ENCODE data around the gene PLCG1. TPM values are rescaled to one million over a fixed set of nuclear protein-coding genes. Genes with fewer than 3 reads are reported as not detected.

Gene PLCG1
- total RNA-seq, 4 donors from 2014 or later = 30.4 to 84.7 (median 47.8) TPM

DNA sequence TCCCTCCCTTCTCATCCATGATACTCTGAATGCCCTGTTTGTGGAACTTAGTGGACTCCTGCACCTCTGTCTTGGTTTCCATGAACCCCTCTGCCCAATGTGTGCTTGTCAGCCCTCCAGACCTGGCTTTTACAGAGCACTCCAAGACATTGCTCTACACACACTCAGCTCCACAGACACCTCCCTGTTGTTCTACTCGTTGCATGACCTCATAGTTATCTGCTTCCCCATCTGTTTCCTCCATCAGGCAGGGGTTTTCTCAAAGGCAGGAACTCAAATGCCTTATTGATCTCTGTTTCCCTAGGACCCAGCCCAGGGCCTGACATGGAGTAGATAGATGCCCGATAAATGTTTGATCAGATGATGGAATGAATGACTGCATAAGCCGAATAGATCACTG is 13.3 kb downstream of the PLCG1 start:
- Histone ChIP-seq H3K9me3 (no peaks in the 10 kb centered on the region), H3K36me3 (no peaks in the 10 kb centered on the region), H3K27ac (peak overlapping the region in 3 of 4 donors; percentile 6 to 51 (median 49)), H3K27me3 (no peaks in the 10 kb centered on the region), H3K4me3 (no peak overlapping the region), H3K4me1 (peaks cover 23 to 100% (median 84%) of the 10 kb centered on the region in 3 donors)
- TF ChIP-seq CTCF (IDR thresholded peaks at IDR 0.05) (no peak), POLR2A (IDR thresholded peaks at IDR 0.05) (no peak)
- no peak for DNase-seq
- intact Hi-C loops (cut with DNase I) = no loop called here
- WGBS, 2 donors = 49 to 63% methylated on average over 3 of the region's 3 CpGs

DNA sequence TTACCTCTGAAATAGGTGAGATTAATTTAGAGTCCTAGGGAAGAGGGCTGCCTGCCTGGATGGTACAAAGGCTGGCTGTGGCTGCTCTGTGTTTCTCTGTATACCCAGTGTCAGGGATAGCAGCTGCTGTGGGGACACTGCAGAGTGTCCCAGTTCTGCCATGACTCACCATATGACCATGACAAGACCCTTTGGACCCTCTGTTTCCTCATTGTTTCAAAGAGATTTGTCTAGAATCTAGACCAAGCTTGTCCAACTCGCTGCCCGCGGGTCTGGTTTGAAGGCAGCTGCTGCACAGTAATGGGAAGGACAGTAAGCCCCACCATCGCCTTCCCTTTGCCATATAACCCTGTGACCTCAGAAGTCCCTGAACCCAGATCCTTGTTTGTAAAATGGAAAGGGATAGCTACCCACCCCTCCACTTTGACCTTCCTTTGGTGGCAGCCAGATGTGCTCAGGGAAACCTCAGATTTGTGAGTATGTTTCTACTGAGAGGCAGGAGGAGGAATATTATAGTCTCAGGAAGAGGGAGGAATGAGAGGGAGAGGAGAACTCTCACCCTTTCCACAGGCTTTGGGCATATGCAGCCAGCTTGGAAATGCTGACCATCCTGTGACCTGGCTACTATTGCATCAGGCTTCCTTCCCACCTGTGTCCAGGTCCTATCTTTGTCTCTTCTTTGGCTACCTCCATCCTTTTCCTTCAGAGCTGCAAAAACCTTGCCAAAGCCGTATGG is 14.0 kb downstream of the PLCG1 start:
- Histone ChIP-seq H3K36me3 (no peaks in the 10 kb centered on the region), H3K4me1 (peaks cover 19 to 100% (median 83%) of the 10 kb centered on the region in 3 donors), H3K27ac (peak overlapping the region in 2 of 4 donors; percentile 49 to 51), H3K4me3 (no peak overlapping the region), H3K27me3 (no peaks in the 10 kb centered on the region), H3K9me3 (no peaks in the 10 kb centered on the region)
- intact Hi-C loops (cut with DNase I) = no loop called here
- TF ChIP-seq POLR2A (IDR thresholded peaks at IDR 0.05) (no peak), CTCF (IDR thresholded peaks at IDR 0.05) (no peak)
- 100% methylated on average over 2 of the region's 5 CpGs; no CpG with 5 or more reads in 1 of the 2 donors for WGBS, 2 donors
- DNase-seq = no peak

DNA sequence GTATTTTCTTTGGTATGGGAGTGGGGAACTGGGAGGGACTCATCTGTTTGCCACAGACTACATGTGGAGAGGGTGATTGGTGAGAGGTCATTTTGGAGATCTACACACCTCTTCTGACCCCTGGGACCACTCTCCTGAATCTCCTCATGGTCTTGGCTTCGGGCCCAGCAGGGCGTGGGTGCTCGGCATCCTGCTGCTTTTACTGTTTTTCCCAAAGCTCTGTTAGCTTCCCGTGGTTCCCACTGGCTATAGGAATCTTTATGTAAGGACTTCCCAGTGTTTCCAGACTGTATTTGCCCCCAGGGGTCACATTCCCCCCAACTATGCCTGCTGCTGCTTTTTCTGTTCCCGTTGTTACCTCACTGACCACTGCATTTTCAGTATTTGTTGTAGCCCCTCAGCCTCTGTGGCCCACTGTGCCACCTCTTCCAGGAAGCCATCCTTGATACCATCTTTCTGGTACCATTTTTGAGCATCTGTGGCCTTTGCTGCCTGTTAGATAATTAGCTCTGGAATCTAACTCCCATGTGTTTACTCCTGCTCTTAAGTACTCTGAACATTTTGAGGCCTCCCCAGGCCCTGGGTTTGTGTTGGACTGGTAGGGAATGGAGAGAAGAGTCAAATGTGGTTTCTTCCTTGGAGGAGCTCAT is 14.9 kb downstream of the PLCG1 start:
- no peaks in the 10 kb centered on the region for H3K36me3 ChIP-seq
- intact Hi-C loops (cut with DNase I) = no loop called here
- WGBS, 2 donors = 53 to 64% methylated on average over 5 of the region's 5 CpGs
- peak overlapping the region in 3 of 4 donors; percentile 18 to 51 (median 48) for H3K27ac ChIP-seq
- TF ChIP-seq POLR2A (IDR thresholded peaks at IDR 0.05) (no peak), CTCF (IDR thresholded peaks at IDR 0.05) (no peak)
- no peaks in the 10 kb centered on the region for H3K27me3 ChIP-seq
- no peak for DNase-seq
- no peak overlapping the region for H3K4me3 ChIP-seq
- H3K9me3 ChIP-seq = no peaks in the 10 kb centered on the region
- H3K4me1 ChIP-seq = peaks cover 25 to 100% (median 83%) of the 10 kb centered on the region in 3 donors

DNA sequence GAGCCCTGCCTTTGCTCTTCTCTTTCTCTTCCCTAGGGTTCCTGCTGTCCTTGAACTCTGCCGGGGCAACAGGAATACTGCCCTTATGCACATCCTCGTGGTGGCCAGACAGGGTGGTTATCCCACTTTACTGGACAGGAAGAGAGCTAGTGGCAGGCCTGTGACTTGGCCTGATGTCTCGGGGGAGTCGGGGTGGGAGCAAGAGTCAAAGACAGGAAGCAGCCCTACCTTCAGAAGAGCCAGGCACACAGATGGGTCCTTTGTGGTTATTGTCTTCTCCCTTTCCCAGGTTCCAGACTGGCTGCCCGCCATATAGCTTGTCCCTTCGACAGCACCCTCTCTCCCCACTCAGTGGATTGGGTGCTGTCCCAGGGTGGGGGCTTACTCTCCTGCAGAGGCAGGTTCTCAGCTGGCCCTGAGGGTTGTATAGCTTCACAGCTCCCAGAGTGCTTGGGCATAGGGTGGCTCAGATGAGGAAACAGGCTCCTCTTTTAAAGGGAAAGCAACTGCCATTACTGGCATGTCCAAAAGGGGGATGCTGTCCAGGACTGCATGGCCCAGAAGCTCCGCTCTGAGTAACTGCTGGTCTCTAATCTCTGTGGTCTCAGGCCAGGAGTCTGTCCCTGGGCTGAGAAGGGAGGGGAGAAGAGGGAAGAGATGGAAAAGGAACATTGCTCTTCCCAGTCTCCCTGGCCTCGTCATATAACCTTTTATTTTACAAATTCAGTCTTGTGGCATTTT is 17.3 kb downstream of the PLCG1 start:
- WGBS, 2 donors = 50 to 73% methylated on average over 2 to 4 of the region's 8 CpGs

More for the DNA sequence above, 17.3 kb downstream of the PLCG1 start:
- Histone ChIP-seq H3K27me3 (no peaks in the 10 kb centered on the region), H3K36me3 (peaks cover 0 to 2% (median 0%) of the 10 kb centered on the region in 3 donors), H3K27ac (peak overlapping the region in 2 of 4 donors; percentile 19 to 30), H3K9me3 (no peaks in the 10 kb centered on the region), H3K4me1 (peaks cover 17 to 100% (median 75%) of the 10 kb centered on the region in 3 donors), H3K4me3 (no peak overlapping the region)
- DNase-seq = no peak
- intact Hi-C loops (cut with DNase I) = no loop called here
- TF ChIP-seq POLR2A (IDR thresholded peaks at IDR 0.05) (no peak), CTCF (IDR thresholded peaks at IDR 0.05) (no peak)
